ENCODE measurements around the gene MAD1L1. TPM values are rescaled to one million over a fixed set of nuclear protein-coding genes. Genes with fewer than 3 reads are reported as not detected.
A peak's percentile ranks its signal among the peaks of the same experiment; 100 is the strongest.

Gene MAD1L1
- total RNA-seq, 2 donors from 2014 or later, result 59.1 to 61.4 TPM

DNA sequence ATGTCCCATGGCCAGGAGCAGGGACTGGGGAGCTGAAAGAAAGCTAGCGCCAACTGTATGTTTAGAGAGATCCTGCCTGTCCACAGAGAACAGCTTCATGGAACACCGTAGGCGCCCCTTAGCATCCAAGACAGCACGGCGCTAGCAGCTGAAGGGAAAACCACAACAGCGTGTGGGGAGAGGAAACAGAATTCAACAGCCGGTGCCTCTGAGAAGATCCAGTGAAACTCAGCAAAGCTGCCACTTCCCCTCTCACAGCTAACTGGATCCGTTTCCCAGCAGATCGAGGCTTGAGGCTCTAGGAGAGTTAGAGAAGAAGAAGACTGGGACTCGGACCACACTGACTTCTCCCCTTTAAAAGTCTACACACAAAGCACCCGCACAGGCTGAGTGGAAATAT is 145.0 kb downstream of the MAD1L1 start:
- H3K27me3 Mint-ChIP-seq (ENCODE audit: insufficient read depth), result no peaks in the 10 kb centered on the region
- Histone ChIP-seq H3K27ac (ENCODE audit: low read depth, low read length) (no peak overlapping the region), H3K9me3 (ENCODE audit: control insufficient read depth, low read length) (no peaks in the 10 kb centered on the region), H3K9ac (ENCODE audit: extremely low read depth, low read length, poor library complexity, severe bottlenecking) (no peak overlapping the region), H3K4me1 (ENCODE audit: control insufficient read depth, insufficient read depth, low read length) (no peaks in the 10 kb centered on the region), H3K27me3 (ENCODE audit: control insufficient read depth, insufficient read depth, low read length, poor library complexity, severe bottlenecking) (no peaks in the 10 kb centered on the region), H3K4me3 (ENCODE audit: low read length) (no peak overlapping the region), H3K36me3 (ENCODE audit: control insufficient read depth, insufficient read depth, low read length) (no peaks in the 10 kb centered on the region)
- no peak overlapping the region for H3K4me3 Mint-ChIP-seq
- WGBS, 2 experiments (ENCODE audit: insufficient coverage in 1 of 2, insufficient read length in 1 of 2), result 88 to 93% methylated on average over 7 to 11 of the region's 11 CpGs
- TF ChIP-seq, protein P1, sequence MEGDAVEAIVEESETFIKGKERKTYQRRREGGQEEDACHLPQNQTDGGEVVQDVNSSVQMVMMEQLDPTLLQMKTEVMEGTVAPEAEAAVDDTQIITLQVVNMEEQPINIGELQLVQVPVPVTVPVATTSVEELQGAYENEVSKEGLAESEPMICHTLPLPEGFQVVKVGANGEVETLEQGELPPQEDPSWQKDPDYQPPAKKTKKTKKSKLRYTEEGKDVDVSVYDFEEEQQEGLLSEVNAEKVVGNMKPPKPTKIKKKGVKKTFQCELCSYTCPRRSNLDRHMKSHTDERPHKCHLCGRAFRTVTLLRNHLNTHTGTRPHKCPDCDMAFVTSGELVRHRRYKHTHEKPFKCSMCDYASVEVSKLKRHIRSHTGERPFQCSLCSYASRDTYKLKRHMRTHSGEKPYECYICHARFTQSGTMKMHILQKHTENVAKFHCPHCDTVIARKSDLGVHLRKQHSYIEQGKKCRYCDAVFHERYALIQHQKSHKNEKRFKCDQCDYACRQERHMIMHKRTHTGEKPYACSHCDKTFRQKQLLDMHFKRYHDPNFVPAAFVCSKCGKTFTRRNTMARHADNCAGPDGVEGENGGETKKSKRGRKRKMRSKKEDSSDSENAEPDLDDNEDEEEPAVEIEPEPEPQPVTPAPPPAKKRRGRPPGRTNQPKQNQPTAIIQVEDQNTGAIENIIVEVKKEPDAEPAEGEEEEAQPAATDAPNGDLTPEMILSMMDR (conservative IDR thresholded peaks at IDR 0.05), result no peak
- peaks cover 2% of the 10 kb centered on the region for H3K9me3 Mint-ChIP-seq
- H3K36me3 Mint-ChIP-seq (ENCODE audit: low read depth), result peaks cover 26% of the 10 kb centered on the region
- no peak for DNase-seq
- H3K4me1 Mint-ChIP-seq, result no peaks in the 10 kb centered on the region
- peak overlapping the region; percentile 35 for H3K27ac Mint-ChIP-seq

DNA sequence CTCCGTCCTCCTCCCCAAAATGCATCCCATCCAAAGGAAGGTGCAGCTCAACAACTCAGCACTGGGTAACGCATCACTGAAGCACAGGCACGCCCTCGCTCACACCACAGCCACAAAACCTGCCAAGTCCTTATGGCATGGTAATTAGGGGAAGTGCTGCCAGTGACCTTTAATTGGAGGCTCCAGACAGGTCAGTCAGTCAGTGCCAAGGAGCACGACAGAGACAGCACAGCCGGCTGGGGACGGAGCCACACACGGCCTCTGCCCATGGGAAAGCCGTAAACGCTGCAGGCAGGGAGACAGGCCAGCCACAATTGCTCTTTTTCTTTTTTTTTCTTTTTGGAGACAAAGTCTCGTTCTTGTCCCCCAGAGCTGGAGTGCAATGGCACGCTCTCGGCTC is 146.5 kb downstream of the MAD1L1 start:
- Histone ChIP-seq H3K9ac (ENCODE audit: extremely low read depth, low read length, poor library complexity, severe bottlenecking) (no peak overlapping the region), H3K27me3 (ENCODE audit: control insufficient read depth, insufficient read depth, low read length, poor library complexity, severe bottlenecking) (no peaks in the 10 kb centered on the region), H3K4me1 (ENCODE audit: control insufficient read depth, insufficient read depth, low read length) (no peaks in the 10 kb centered on the region), H3K27ac (ENCODE audit: low read depth, low read length) (no peak overlapping the region), H3K36me3 (ENCODE audit: control insufficient read depth, insufficient read depth, low read length) (no peaks in the 10 kb centered on the region), H3K9me3 (ENCODE audit: control insufficient read depth, low read length) (no peaks in the 10 kb centered on the region), H3K4me3 (ENCODE audit: low read length) (no peak overlapping the region)
- TF ChIP-seq, protein P1 (conservative IDR thresholded peaks at IDR 0.05), result no peak
- Mint-ChIP-seq H3K27me3 (ENCODE audit: insufficient read depth) (no peaks in the 10 kb centered on the region), H3K4me3 (no peak overlapping the region), H3K27ac (peak overlapping the region; percentile 62), H3K9me3 (no peaks in the 10 kb centered on the region), H3K4me1 (peaks cover 4% of the 10 kb centered on the region), H3K36me3 (ENCODE audit: low read depth) (peaks cover 13% of the 10 kb centered on the region)
- no peak for DNase-seq
- 87 to 92% methylated on average over 7 to 13 of the region's 13 CpGs for WGBS, 2 experiments (ENCODE audit: insufficient coverage in 1 of 2, insufficient read length in 1 of 2)

DNA sequence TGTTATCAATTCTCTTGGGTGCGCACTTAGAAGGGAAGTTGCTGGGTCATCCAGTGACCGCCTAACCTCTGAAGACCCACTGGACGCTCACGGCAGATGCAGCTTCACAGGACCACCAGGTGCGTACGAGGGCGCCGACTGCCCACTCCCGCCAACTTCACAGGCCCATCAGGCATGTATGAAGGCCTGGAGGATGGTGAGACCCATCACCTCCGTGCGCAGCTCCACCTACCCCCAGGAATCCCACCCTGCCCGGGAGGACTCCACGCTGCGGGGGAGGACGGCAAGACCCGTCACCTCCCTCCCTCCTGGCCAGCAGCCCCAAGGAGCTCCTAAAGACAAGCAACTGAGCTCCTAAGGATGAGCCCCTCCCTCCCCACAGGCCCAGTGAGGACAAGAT is 146.9 kb downstream of the MAD1L1 start:
- Mint-ChIP-seq H3K27me3 (ENCODE audit: insufficient read depth) (no peaks in the 10 kb centered on the region), H3K4me3 (no peak overlapping the region), H3K4me1 (peaks cover 4% of the 10 kb centered on the region), H3K27ac (peak overlapping the region; percentile 62), H3K36me3 (ENCODE audit: low read depth) (peaks cover 9% of the 10 kb centered on the region), H3K9me3 (no peaks in the 10 kb centered on the region)
- Histone ChIP-seq H3K27ac (ENCODE audit: low read depth, low read length) (no peak overlapping the region), H3K9ac (ENCODE audit: extremely low read depth, low read length, poor library complexity, severe bottlenecking) (no peak overlapping the region), H3K4me1 (ENCODE audit: control insufficient read depth, insufficient read depth, low read length) (no peaks in the 10 kb centered on the region), H3K36me3 (ENCODE audit: control insufficient read depth, insufficient read depth, low read length) (no peaks in the 10 kb centered on the region), H3K4me3 (ENCODE audit: low read length) (no peak overlapping the region), H3K9me3 (ENCODE audit: control insufficient read depth, low read length) (no peaks in the 10 kb centered on the region), H3K27me3 (ENCODE audit: control insufficient read depth, insufficient read depth, low read length, poor library complexity, severe bottlenecking) (no peaks in the 10 kb centered on the region)
- no peak for DNase-seq
- 91 to 94% methylated on average over 14 to 16 of the region's 16 CpGs for WGBS, 2 experiments (ENCODE audit: insufficient coverage in 1 of 2, insufficient read length in 1 of 2)
- TF ChIP-seq, protein P1 (conservative IDR thresholded peaks at IDR 0.05), result no peak

Data from endodermal cell (in vitro differentiated cells).